Coronary artery (tissue), 2 donors: ENCODE results near the gene RPS6KA5.

Experiments
- DNase-seq: peaks from one replicate; pipeline ENCODE4 v3.0.0-alpha.2; 2017; ENCODE audit warnings: low spot score
- H3K27ac ChIP-seq, 2 donors: fragments of 200-600 bp; sonication (generic); one replicate each; pipeline ENCODE4 v1.5.1; 2016 to 2019
- H3K4me3 ChIP-seq: fragments of 200-600 bp; sonication (generic); 2 replicates; pipeline ENCODE4 v1.5.1; 2016; ENCODE audit warnings: mild to moderate bottlenecking, moderate library complexity
- CTCF ChIP-seq: fragments of 200-600 bp; sonication (generic); IDR thresholded peaks from one replicate; pipeline ENCODE4 v1.5.1; 2019; ENCODE audit warnings: antibody characterized with exemption

Gene RPS6KA5

GRCh38 chr14:90811641-90812040 lies 248.8 kb downstream of the RPS6KA5 start:
- no peak for TF ChIP-seq CTCF
- no peak overlapping the region for H3K4me3 ChIP-seq
- no peak overlapping the region for H3K27ac ChIP-seq
- DNase-seq = no peak

GRCh38 chr14:90810806-90811205 lies 249.6 kb downstream of the RPS6KA5 start:
- TF ChIP-seq CTCF = no peak
- Histone ChIP-seq H3K4me3 (no peak overlapping the region), H3K27ac (no peak overlapping the region)
- DNase-seq = no peak

- Histone ChIP-seq H3K27ac (no peak overlapping the region), H3K4me3 (no peak overlapping the region)
- no peak for DNase-seq
- no peak for TF ChIP-seq CTCF
These were observed 250.7 kb downstream of the RPS6KA5 start for GRCh38 chr14:90809530-90810312.

- Histone ChIP-seq H3K4me3 (no peak overlapping the region), H3K27ac (no peak overlapping the region)
- DNase-seq = no peak
- no peak for TF ChIP-seq CTCF
These were observed 251.5 kb downstream of the RPS6KA5 start for GRCh38 chr14:90808759-90809529.

- TF ChIP-seq CTCF = no peak
- no peak for DNase-seq
- Histone ChIP-seq H3K4me3 (no peak overlapping the region), H3K27ac (peak overlapping the region in 1 of 2 donors; percentile 16)
These were observed 253.4 kb downstream of the RPS6KA5 start for GRCh38 chr14:90807060-90807459.

GRCh38 chr14:90805662-90806540 lies 254.5 kb downstream of the RPS6KA5 start:
- H3K27ac ChIP-seq = no peak overlapping the region
- no peak for DNase-seq
- TF ChIP-seq CTCF = no peak
- no peak overlapping the region for H3K4me3 ChIP-seq
